CD14-positive monocyte (primary cell): ENCODE measurements around the gene C12orf43. TPM values are rescaled to one million over a fixed set of nuclear protein-coding genes. Genes with fewer than 3 reads are reported as not detected.

Source experiments
- DNase-seq, 3 donors: peaks; one replicate each; pipeline ENCODE4 v3.0.0-alpha.2; 2011 to 2022
- H2AFZ ChIP-seq: 2 replicates; pipeline ENCODE4 v1.6.0; 2012; ENCODE audit warnings: mild to moderate bottlenecking, low read depth, low read length, inconsistent platforms; ENCODE audit not compliant: insufficient read depth, poor library complexity, severe bottlenecking
- H3K27ac ChIP-seq, 2 donors: 1 replicate in 1 of 2; 2 replicates in 1 of 2; pipeline ENCODE4 v1.5.1; 2012 to 2013; ENCODE audit warnings: low read length in 2 of 2, control low read depth in 1 of 2, inconsistent platforms in 1 of 2, low read depth in 1 of 2, mild to moderate bottlenecking in 1 of 2
- H3K27me3 ChIP-seq, 2 donors: one replicate each; pipeline versions ENCODE4 v1.6.0 to v1.6.1; 2011 to 2013; ENCODE audit warnings: low read length in 2 of 2; ENCODE audit not compliant: control insufficient read depth in 2 of 2, insufficient read depth in 2 of 2
- H3K36me3 ChIP-seq, 2 donors: replicated peaks in 1 of 2; 1 replicate in 1 of 2; 2 replicates in 1 of 2; pipeline versions ENCODE4 v1.5.1 to v1.6.1; 2012 to 2013; ENCODE audit warnings: low read length in 2 of 2, control low read depth in 1 of 2, inconsistent platforms in 1 of 2, mild to moderate bottlenecking in 1 of 2; ENCODE audit not compliant: insufficient read depth in 2 of 2, control insufficient read depth in 1 of 2
- H3K4me1 ChIP-seq, 2 donors: 1 replicate in 1 of 2; 2 replicates in 1 of 2; pipeline versions ENCODE4 v1.5.1 to v1.6.1; 2012 to 2013; ENCODE audit warnings: low read length in 2 of 2, control low read depth in 1 of 2, inconsistent platforms in 1 of 2, mild to moderate bottlenecking in 1 of 2, moderate library complexity in 1 of 2; ENCODE audit not compliant: insufficient read depth in 2 of 2, control insufficient read depth in 1 of 2
- H3K4me2 ChIP-seq: replicated peaks from 2 replicates; pipeline ENCODE3; 2012; ENCODE audit warnings: low read length, moderate library complexity, mild to moderate bottlenecking; ENCODE audit not compliant: poor library complexity, severe bottlenecking; ENCODE audit errors: extremely low read depth
- H3K4me3 ChIP-seq, 3 experiments: fragments of 200-600 bp in 1 of 3; sonication (generic) in 1 of 3; replicated peaks in 1 of 3; 1 replicate in 2 of 3; 2 replicates in 1 of 3; pipeline ENCODE4 v1.5.1; 2011 to 2013; ENCODE audit warnings: low read length in 3 of 3, mild to moderate bottlenecking in 3 of 3, control low read depth in 2 of 3, low read depth in 2 of 3, inconsistent platforms in 1 of 3, moderate library complexity in 1 of 3
- H3K79me2 ChIP-seq: 2 replicates; pipeline ENCODE4 v1.6.0; 2012; ENCODE audit warnings: mild to moderate bottlenecking, control low read depth, inconsistent platforms, low read length, moderate library complexity; ENCODE audit not compliant: insufficient read depth
- H3K9ac ChIP-seq: 2 replicates; pipeline ENCODE4 v1.6.0; 2017; ENCODE audit warnings: low read length, mild to moderate bottlenecking; ENCODE audit not compliant: insufficient read depth, poor library complexity, severe bottlenecking
- H3K9me3 ChIP-seq, 2 donors: replicated peaks in 1 of 2; 1 replicate in 1 of 2; 2 replicates in 1 of 2; pipeline versions ENCODE4 v1.5.1 to v1.6.1; 2012 to 2013; ENCODE audit warnings: low read length in 2 of 2, control low read depth in 1 of 2; ENCODE audit not compliant: control insufficient read depth in 1 of 2, insufficient read depth in 1 of 2
- H4K20me1 ChIP-seq: 2 replicates; pipeline ENCODE4 v1.6.0; 2012; ENCODE audit warnings: mild to moderate bottlenecking, low read length, control low read depth, moderate library complexity; ENCODE audit not compliant: insufficient read depth
- H3K27ac Mint-ChIP-seq, 7 donors: one replicate each; pipeline ENCODE4 v1.8.0; 2020; ENCODE audit warnings: mild to moderate bottlenecking in 7 of 7, mixed read lengths in 7 of 7, moderate library complexity in 6 of 7, inconsistent platforms in 2 of 7
- H3K27me3 Mint-ChIP-seq, 3 donors: one replicate each; pipeline ENCODE4 v1.8.0; 2021 to 2022; ENCODE audit warnings: low read depth in 3 of 3, mild to moderate bottlenecking in 3 of 3, mixed read lengths in 3 of 3, moderate library complexity in 3 of 3, inconsistent platforms in 1 of 3
- H3K36me3 Mint-ChIP-seq, 2 donors: one replicate each; pipeline ENCODE4 v1.8.0; 2020; ENCODE audit warnings: mixed read lengths in 2 of 2, inconsistent platforms in 1 of 2, mild to moderate bottlenecking in 1 of 2
- H3K4me1 Mint-ChIP-seq: one replicate; pipeline ENCODE4 v1.8.0; 2020; ENCODE audit warnings: mild to moderate bottlenecking, mixed read lengths
- H3K4me3 Mint-ChIP-seq, 2 donors: one replicate each; pipeline ENCODE4 v1.8.0; 2020; ENCODE audit warnings: mild to moderate bottlenecking in 2 of 2, mixed read lengths in 2 of 2, moderate library complexity in 1 of 2
- H3K9me3 Mint-ChIP-seq, 7 donors: one replicate each; pipeline ENCODE4 v1.8.0; 2020 to 2022; ENCODE audit warnings: mixed read lengths in 7 of 7, mild to moderate bottlenecking in 6 of 7, moderate library complexity in 6 of 7, inconsistent platforms in 2 of 7
- CTCF ChIP-seq: fragments of 200-600 bp; IDR thresholded peaks from one replicate; pipeline ENCODE4 v1.8.0; 2022; ENCODE audit warnings: antibody characterized with exemption, mild to moderate bottlenecking
- WGBS: methylation state at CpG from one replicate; pipeline ENCODE4 v1.1.5; 2013; ENCODE audit warnings: missing lambda C conversion rate; ENCODE audit not compliant: insufficient coverage; 5-methylcytosine and 5-hydroxymethylcytosine counted together
- intact Hi-C, 2 donors: fragments of 100-400 bp; cut with micrococcal nuclease; formaldehyde crosslinking; loops; one replicate each; pipeline versions ENCODE4 v1.15.0 to v1.15.1; 2023
- polyA plus RNA-seq, 3 donors: library from polyadenylated mRNA; depleted of rRNA in 1 of 3; unstranded in 2 of 3; stranded (reverse) in 1 of 3; fragments of 300-500 nt in 2 of 3; fragments of >200 nt in 1 of 3; fragmentation: Illumina TruSeq in 2 of 3; gene quantifications; 1 replicate in 2 of 3; 2 replicates in 1 of 3; pipeline ENCODE4 v1.2.3, GENCODE V29; 2012 to 2021

The C12orf43 gene
- polyA plus RNA-seq, 3 donors: 7.2 to 10.9 (median 9.6) TPM

GRCh38 chr12:120970310-120970709 is 46.0 kb downstream of the C12orf43 start:
- no peaks in the 10 kb centered on the region for H3K9me3 ChIP-seq
- 94% methylated on average over 3 of the region's 3 CpGs for WGBS
- no peak overlapping the region for H3K27ac ChIP-seq
- H3K9ac ChIP-seq: no peak overlapping the region
- H3K4me2 ChIP-seq: no peak overlapping the region
- no peaks in the 10 kb centered on the region for H3K36me3 Mint-ChIP-seq
- peaks cover 10 to 14% of the 10 kb centered on the region in 2 donors for H3K4me1 ChIP-seq
- H2AFZ ChIP-seq: no peak overlapping the region
- H3K4me3 ChIP-seq: no peak overlapping the region
- H3K79me2 ChIP-seq: no peaks in the 10 kb centered on the region
- H3K4me1 Mint-ChIP-seq: peaks cover 14% of the 10 kb centered on the region
- peaks cover 0 to 3% (median 0%) of the 10 kb centered on the region in 3 donors for H3K27me3 Mint-ChIP-seq
- no peak overlapping the region for H3K4me3 Mint-ChIP-seq
- no peaks in the 10 kb centered on the region for H3K9me3 Mint-ChIP-seq
- H3K36me3 ChIP-seq: no peaks in the 10 kb centered on the region
- TF ChIP-seq CTCF: no peak
- H4K20me1 ChIP-seq: no peaks in the 10 kb centered on the region
- intact Hi-C loops: loop anchor here (5.0 to 10.0 kb wide), 3 partner anchors 326 to 388 kb away; partner anchors contain the start of genes CABP1 (in 2 of the 2) and POP5 (in 1 of the 2)
- no peak overlapping the region for H3K27ac Mint-ChIP-seq
- no peaks in the 10 kb centered on the region for H3K27me3 ChIP-seq
- no peak for DNase-seq

- no peak overlapping the region for H2AFZ ChIP-seq
- H3K4me1 Mint-ChIP-seq: no peaks in the 10 kb centered on the region
- H3K27ac Mint-ChIP-seq: no peak overlapping the region
- WGBS: 77% methylated on average over 9 of the region's 13 CpGs
- H3K9ac ChIP-seq: no peak overlapping the region
- H3K4me3 ChIP-seq: no peak overlapping the region
- no peak for TF ChIP-seq CTCF
- no peaks in the 10 kb centered on the region for H3K27me3 ChIP-seq
- H4K20me1 ChIP-seq: no peaks in the 10 kb centered on the region
- H3K79me2 ChIP-seq: no peaks in the 10 kb centered on the region
- H3K4me2 ChIP-seq: no peak overlapping the region
- no peaks in the 10 kb centered on the region for H3K4me1 ChIP-seq
- H3K9me3 Mint-ChIP-seq: no peaks in the 10 kb centered on the region
- DNase-seq: no peak
- no peak overlapping the region for H3K4me3 Mint-ChIP-seq
- no peak overlapping the region for H3K27ac ChIP-seq
- H3K36me3 Mint-ChIP-seq: no peaks in the 10 kb centered on the region
- H3K27me3 Mint-ChIP-seq: peaks cover 0 to 3% (median 3%) of the 10 kb centered on the region in 3 donors
- H3K9me3 ChIP-seq: no peaks in the 10 kb centered on the region
- H3K36me3 ChIP-seq: no peaks in the 10 kb centered on the region
- intact Hi-C loops: no loop called here
Observed at GRCh38 chr12:120965534-120966091, 50.7 kb downstream of the C12orf43 start.
